ENCODE results near the gene AFF4.
"Not testable (repeated sequence)": the region's sequence is repeated elsewhere in the genome, so short reads cannot be mapped to it uniquely, and the experiment has no call there.

AFF4 gene

GRCh38 chr5:132956166-132956799 is 7.2 kb downstream of the AFF4 start:
- not testable (repeated sequence) for DNase-seq (ENCODE audit: low spot score)

GRCh38 chr5:132953710-132954109 is 9.7 kb downstream of the AFF4 start:
- no peak for DNase-seq (ENCODE audit: low spot score)

GRCh38 chr5:132952829-132953228 is 10.6 kb downstream of the AFF4 start:
- no peak for DNase-seq (ENCODE audit: low spot score)

- no peak for DNase-seq (ENCODE audit: low spot score)
Observed at GRCh38 chr5:132951897-132952296, 11.5 kb downstream of the AFF4 start.

GRCh38 chr5:132949136-132949535 is 14.3 kb downstream of the AFF4 start:
- no peak for DNase-seq (ENCODE audit: low spot score)

- no peak for DNase-seq (ENCODE audit: low spot score)
Observed at GRCh38 chr5:132947671-132948070, 15.8 kb downstream of the AFF4 start.

GRCh38 chr5:132945315-132945714 is 18.1 kb downstream of the AFF4 start:
- DNase-seq (ENCODE audit: low spot score): not testable (repeated sequence)

- DNase-seq (ENCODE audit: low spot score): no peak
Observed at GRCh38 chr5:132943362-132944022, 19.9 kb downstream of the AFF4 start.

GRCh38 chr5:132941331-132941730 is 22.1 kb downstream of the AFF4 start:
- DNase-seq (ENCODE audit: low spot score): no peak

- DNase-seq (ENCODE audit: low spot score): no peak
Observed at GRCh38 chr5:132928062-132928407, 35.4 kb downstream of the AFF4 start.

GRCh38 chr5:132927355-132928061 is 35.9 kb downstream of the AFF4 start:
- DNase-seq (ENCODE audit: low spot score): no peak

GRCh38 chr5:132926437-132926836 is 37.0 kb downstream of the AFF4 start:
- DNase-seq (ENCODE audit: low spot score): no peak

GRCh38 chr5:132916086-132916485 is 47.3 kb downstream of the AFF4 start:
- no peak for DNase-seq (ENCODE audit: low spot score)

- no peak for DNase-seq (ENCODE audit: low spot score)
Observed at GRCh38 chr5:132915681-132916080, 47.8 kb downstream of the AFF4 start.

GRCh38 chr5:132909702-132910101 is 53.7 kb downstream of the AFF4 start:
- no peak for DNase-seq (ENCODE audit: low spot score)

- no peak for DNase-seq (ENCODE audit: low spot score)
Observed at GRCh38 chr5:132907161-132907560, 56.3 kb downstream of the AFF4 start.

GRCh38 chr5:132905938-132906337 is 57.5 kb downstream of the AFF4 start:
- no peak for DNase-seq (ENCODE audit: low spot score)

GRCh38 chr5:132901730-132902129 is 61.7 kb downstream of the AFF4 start:
- DNase-seq (ENCODE audit: low spot score): no peak

- no peak for DNase-seq (ENCODE audit: low spot score)
Observed at GRCh38 chr5:132901036-132901435, 62.4 kb downstream of the AFF4 start.

- no peak for DNase-seq (ENCODE audit: low spot score)
Observed at GRCh38 chr5:132898094-132898493, 65.3 kb downstream of the AFF4 start.

GRCh38 chr5:132896685-132897084 is 66.7 kb downstream of the AFF4 start:
- DNase-seq (ENCODE audit: low spot score): no peak

- no peak for DNase-seq (ENCODE audit: low spot score)
Observed at GRCh38 chr5:132895719-132896305, 67.6 kb downstream of the AFF4 start.

GRCh38 chr5:132890817-132891216 is 72.6 kb downstream of the AFF4 start:
- DNase-seq (ENCODE audit: low spot score): no peak
